Panc1 (cell line): Measurements from ENCODE around the gene GOLGA6C.

Experiments
- CTCF ChIP-seq: fragments of 450-650 bp; IDR thresholded peaks from 2 replicates; pipeline ENCODE4 v1.5.1; 2017; ENCODE audit warnings: mild to moderate bottlenecking
- POLR2AphosphoS5 ChIP-seq: IDR thresholded peaks from 2 replicates; pipeline ENCODE4 v1.6.1; 2012; ENCODE audit warnings: mild to moderate bottlenecking, low read depth, low read length, moderate library complexity
- REST ChIP-seq, 2 experiments: IDR thresholded peaks; 2 replicates each; pipeline ENCODE4 v1.6.1; 2011 to 2012; ENCODE audit warnings: low read depth in 2 of 2, control low read depth in 1 of 2, low read length in 1 of 2, mild to moderate bottlenecking in 1 of 2, moderate library complexity in 1 of 2; ENCODE audit not compliant: insufficient read depth in 1 of 2
- SIN3A ChIP-seq: IDR thresholded peaks from 2 replicates; pipeline ENCODE4 v1.6.1; 2012; ENCODE audit warnings: low read depth, mild to moderate bottlenecking, low read length, moderate library complexity, borderline replicate concordance; ENCODE audit not compliant: insufficient read depth

- no peak for TF ChIP-seq SIN3A
- TF ChIP-seq CTCF, result no peak
- TF ChIP-seq POLR2AphosphoS5, result no peak
- no peak for TF ChIP-seq REST (IDR thresholded peaks at IDR 0.05; ENCODE audit: insufficient read depth in 1 of 2, low read depth in 2 of 2, low read length in 1 of 2)
Observed at GRCh38 chr15:75237316-75237982, 20.7 kb upstream of the GOLGA6C start.
